HEK293 (cell line): Measurements from ENCODE around the gene SLC9A9.

Source experiments
- CTCF ChIA-PET: fragments of 350-600 bp; formaldehyde crosslinking; extraction: SDS; loops from one replicate; lab custom pipeline; 2021; ENCODE audit warnings: antibody characterized with exemption; lab: Yijun Ruan, JAX
- POLR2A ChIA-PET: fragments of 300-600 bp; formaldehyde crosslinking; extraction: SDS; loops from one replicate; lab custom pipeline; 2020; ENCODE audit warnings: antibody characterized with exemption, inconsistent platforms; lab: Yijun Ruan, JAX
- H3K27ac ChIP-seq: fragments of 200-500 bp; sonication (Bioruptor generic); 2 replicates; pipeline ENCODE4 v1.5.1; 2014; ENCODE audit warnings: low read depth, low read length, control low read depth, inconsistent platforms; ENCODE audit errors: extremely low read depth
- H3K36me3 ChIP-seq, 2 experiments: fragments of 200-500 bp in 1 of 2; sonication (Bioruptor generic) in 1 of 2; 1 replicate in 1 of 2; 2 replicates in 1 of 2; pipeline ENCODE4 v1.5.1; 2014 to 2017; ENCODE audit warnings: inconsistent platforms in 2 of 2, low read length in 2 of 2; ENCODE audit not compliant: control insufficient read depth in 2 of 2, insufficient read depth in 1 of 2
- H3K4me1 ChIP-seq: fragments of 200-500 bp; sonication (Bioruptor generic); 2 replicates; pipeline ENCODE4 v1.5.1; 2014; ENCODE audit warnings: mild to moderate bottlenecking, low read length, inconsistent platforms; ENCODE audit not compliant: control insufficient read depth, insufficient read depth
- H3K4me3 ChIP-seq: 2 replicates; pipeline ENCODE4 v1.5.1; 2011; ENCODE audit warnings: low read depth, mild to moderate bottlenecking, control low read depth, low read length, moderate library complexity
- H3K9me3 ChIP-seq: fragments of 200-500 bp; sonication (Bioruptor generic); 2 replicates; pipeline ENCODE4 v1.5.1; 2014; ENCODE audit warnings: low read depth, low read length, inconsistent platforms; ENCODE audit not compliant: control insufficient read depth, insufficient read depth
- KLF8 ChIP-seq: fragments of 450-650 bp; formaldehyde crosslinking; IDR thresholded peaks from 2 replicates; pipeline ENCODE4 v1.5.1; 2016; ENCODE audit warnings: missing biosample characterization, missing genetic modification characterization
- MZF1 ChIP-seq: fragments of 450-650 bp; formaldehyde crosslinking; IDR thresholded peaks from 2 replicates; pipeline ENCODE4 v1.5.1; 2017; ENCODE audit warnings: missing biosample characterization, missing genetic modification characterization, borderline replicate concordance
- OVOL3 ChIP-seq: fragments of 450-650 bp; formaldehyde crosslinking; IDR thresholded peaks from 2 replicates; pipeline ENCODE4 v1.5.1; 2016; ENCODE audit warnings: missing biosample characterization, missing genetic modification characterization
- PRDM1 ChIP-seq: fragments of 450-650 bp; formaldehyde crosslinking; IDR thresholded peaks from 2 replicates; pipeline ENCODE4; 2016; ENCODE audit warnings: missing biosample characterization, missing genetic modification characterization
- SCRT1 ChIP-seq: fragments of 450-650 bp; formaldehyde crosslinking; IDR thresholded peaks from 2 replicates; pipeline ENCODE4 v1.5.1; 2016; ENCODE audit warnings: missing biosample characterization, missing genetic modification characterization, borderline replicate concordance
- SP7 ChIP-seq: fragments of 450-650 bp; formaldehyde crosslinking; IDR thresholded peaks from 2 replicates; pipeline ENCODE4 v1.5.1; 2016; ENCODE audit warnings: missing biosample characterization, missing genetic modification characterization
- ZNF146 ChIP-seq: fragments of 450-650 bp; formaldehyde crosslinking; IDR thresholded peaks from 2 replicates; pipeline ENCODE4 v1.5.1; 2016; ENCODE audit warnings: missing biosample characterization, missing genetic modification characterization
- ZNF16 ChIP-seq: fragments of 450-650 bp; formaldehyde crosslinking; IDR thresholded peaks from 2 replicates; pipeline ENCODE4 v1.5.1; 2016; ENCODE audit warnings: low read depth, missing biosample characterization, missing genetic modification characterization
- ZNF19 ChIP-seq: fragments of 450-650 bp; formaldehyde crosslinking; IDR thresholded peaks from 2 replicates; pipeline ENCODE4; 2016; ENCODE audit warnings: missing biosample characterization, missing genetic modification characterization, low read depth
- ZNF223 ChIP-seq: fragments of 450-650 bp; formaldehyde crosslinking; IDR thresholded peaks from 2 replicates; pipeline ENCODE4 v1.5.1; 2016; ENCODE audit warnings: missing biosample characterization, missing genetic modification characterization
- ZNF23 ChIP-seq: fragments of 450-650 bp; formaldehyde crosslinking; IDR thresholded peaks from 2 replicates; pipeline ENCODE4 v1.5.1; 2016; ENCODE audit warnings: missing biosample characterization, missing genetic modification characterization, borderline replicate concordance
- ZNF239 ChIP-seq: fragments of 450-650 bp; formaldehyde crosslinking; IDR thresholded peaks from 2 replicates; pipeline ENCODE4 v1.5.1; 2016; ENCODE audit warnings: missing biosample characterization, missing genetic modification characterization
- ZNF350 ChIP-seq: fragments of 450-650 bp; formaldehyde crosslinking; IDR thresholded peaks from 2 replicates; pipeline ENCODE4 v1.5.0; 2017; ENCODE audit warnings: missing biosample characterization, mild to moderate bottlenecking, missing genetic modification characterization
- ZNF558 ChIP-seq: fragments of 450-650 bp; formaldehyde crosslinking; IDR thresholded peaks from 2 replicates; pipeline ENCODE4 v1.5.1; 2016; ENCODE audit warnings: missing biosample characterization, missing genetic modification characterization
- ZNF600 ChIP-seq: fragments of 450-650 bp; formaldehyde crosslinking; IDR thresholded peaks from 2 replicates; pipeline ENCODE4 v1.5.1; 2016; ENCODE audit warnings: missing biosample characterization, missing genetic modification characterization
- ZNF76 ChIP-seq: fragments of 450-650 bp; formaldehyde crosslinking; IDR thresholded peaks from 2 replicates; pipeline ENCODE4; 2016; ENCODE audit warnings: low read depth, missing biosample characterization, missing genetic modification characterization, borderline replicate concordance
- TF ChIP-seq, protein P1 (sequence below): fragments of 450-650 bp; IDR thresholded peaks from 2 replicates; pipeline ENCODE4 v1.5.1; 2018; ENCODE audit warnings: missing biosample characterization, mild to moderate bottlenecking, missing genetic modification characterization
- TF ChIP-seq, protein P2 (sequence below): fragments of 450-650 bp; formaldehyde crosslinking; optimal IDR thresholded peaks from 2 replicates; pipeline ENCODE3; 2016; ENCODE audit warnings: missing biosample characterization, mild to moderate bottlenecking, missing genetic modification characterization
- TF ChIP-seq, protein P3 (sequence below): fragments of 450-650 bp; formaldehyde crosslinking; IDR thresholded peaks from 2 replicates; pipeline ENCODE4; 2016; ENCODE audit warnings: missing biosample characterization, missing genetic modification characterization

The SLC9A9 gene

DNA sequence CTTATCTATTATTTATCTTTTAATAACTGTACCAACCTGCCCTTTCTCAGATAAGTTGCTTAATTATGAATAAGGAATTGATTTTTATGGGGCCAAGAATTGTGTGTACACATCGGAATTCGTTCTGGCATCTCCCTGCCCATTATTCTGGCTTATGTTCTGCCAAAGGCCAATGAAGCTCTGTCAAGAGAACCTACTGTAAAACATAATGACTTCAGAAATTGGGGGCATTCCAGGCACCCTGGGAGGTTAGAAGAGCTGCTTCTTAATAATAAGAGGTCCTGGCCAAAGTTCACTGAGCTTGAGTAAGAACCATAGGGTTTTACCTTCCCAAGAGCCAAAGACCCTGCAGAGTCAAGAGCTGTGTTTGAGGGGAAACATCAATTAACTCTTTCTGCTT, 261.7 kb downstream of the SLC9A9 start (continued):
- TF ChIP-seq, protein P1, sequence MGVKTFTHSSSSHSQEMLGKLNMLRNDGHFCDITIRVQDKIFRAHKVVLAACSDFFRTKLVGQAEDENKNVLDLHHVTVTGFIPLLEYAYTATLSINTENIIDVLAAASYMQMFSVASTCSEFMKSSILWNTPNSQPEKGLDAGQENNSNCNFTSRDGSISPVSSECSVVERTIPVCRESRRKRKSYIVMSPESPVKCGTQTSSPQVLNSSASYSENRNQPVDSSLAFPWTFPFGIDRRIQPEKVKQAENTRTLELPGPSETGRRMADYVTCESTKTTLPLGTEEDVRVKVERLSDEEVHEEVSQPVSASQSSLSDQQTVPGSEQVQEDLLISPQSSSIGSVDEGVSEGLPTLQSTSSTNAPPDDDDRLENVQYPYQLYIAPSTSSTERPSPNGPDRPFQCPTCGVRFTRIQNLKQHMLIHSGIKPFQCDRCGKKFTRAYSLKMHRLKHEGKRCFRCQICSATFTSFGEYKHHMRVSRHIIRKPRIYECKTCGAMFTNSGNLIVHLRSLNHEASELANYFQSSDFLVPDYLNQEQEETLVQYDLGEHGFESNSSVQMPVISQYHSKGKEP (tag by site-specific recombination) = no peak
- TF ChIP-seq, protein P2, sequence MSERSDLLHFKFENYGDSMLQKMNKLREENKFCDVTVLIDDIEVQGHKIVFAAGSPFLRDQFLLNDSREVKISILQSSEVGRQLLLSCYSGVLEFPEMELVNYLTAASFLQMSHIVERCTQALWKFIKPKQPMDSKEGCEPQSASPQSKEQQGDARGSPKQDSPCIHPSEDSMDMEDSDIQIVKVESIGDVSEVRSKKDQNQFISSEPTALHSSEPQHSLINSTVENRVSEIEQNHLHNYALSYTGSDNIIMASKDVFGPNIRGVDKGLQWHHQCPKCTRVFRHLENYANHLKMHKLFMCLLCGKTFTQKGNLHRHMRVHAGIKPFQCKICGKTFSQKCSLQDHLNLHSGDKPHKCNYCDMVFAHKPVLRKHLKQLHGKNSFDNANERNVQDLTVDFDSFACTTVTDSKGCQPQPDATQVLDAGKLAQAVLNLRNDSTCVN (tag by site-specific recombination) = no peak
- TF ChIP-seq ZNF223 (tag by site-specific recombination) = no peak

DNA sequence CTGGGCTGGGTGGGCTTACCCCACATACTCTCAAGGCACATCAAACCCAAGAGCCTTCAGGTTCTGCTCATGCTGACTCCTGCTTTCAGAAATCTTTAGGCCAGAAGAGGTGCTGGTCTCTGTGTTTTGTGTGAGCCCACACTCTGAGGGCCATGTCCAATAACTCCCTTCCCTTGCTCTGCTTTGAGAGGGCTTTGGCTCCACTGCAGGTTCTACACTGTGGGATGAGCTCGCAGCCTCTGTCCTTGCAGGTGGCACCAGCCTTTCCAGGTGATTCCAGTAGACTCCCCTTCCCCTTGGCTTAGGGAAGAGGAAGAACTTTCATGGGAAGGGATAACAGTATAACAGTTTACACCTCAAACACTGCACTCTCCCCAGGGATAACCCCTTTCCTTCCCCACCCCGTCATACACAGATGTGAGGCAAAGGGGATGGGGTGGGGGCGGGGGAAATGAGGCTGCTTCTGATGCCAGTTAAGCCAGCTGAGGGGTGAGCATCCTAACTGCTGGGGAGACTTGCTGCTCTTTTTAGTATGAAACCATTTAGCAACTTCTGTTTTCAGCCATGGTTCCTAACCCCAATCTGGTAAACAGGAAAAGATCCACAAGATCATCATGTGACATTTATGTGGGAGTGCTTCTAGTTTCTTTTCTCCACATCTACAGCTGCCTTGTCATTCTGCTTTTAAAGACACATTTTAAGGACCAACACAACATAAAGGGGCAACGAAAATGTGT, 262.4 kb downstream of the SLC9A9 start:
- H3K4me3 ChIP-seq = no peak overlapping the region
- no peaks in the 10 kb centered on the region for H3K4me1 ChIP-seq
- no peaks in the 10 kb centered on the region for H3K9me3 ChIP-seq
- CTCF ChIA-PET = no interaction called here
- POLR2A ChIA-PET = no interaction called here
- no peak for TF ChIP-seq ZNF558
- TF ChIP-seq ZNF223 (tag by site-specific recombination) = no peak
- TF ChIP-seq ZNF350 (tag by site-specific recombination) = no peak
- TF ChIP-seq OVOL3 = no peak
- no peak for TF ChIP-seq ZNF23 (tag by site-specific recombination)
- TF ChIP-seq PRDM1 = no peak
- H3K36me3 ChIP-seq = no peaks in the 10 kb centered on the region
- H3K27ac ChIP-seq = no peak overlapping the region

DNA sequence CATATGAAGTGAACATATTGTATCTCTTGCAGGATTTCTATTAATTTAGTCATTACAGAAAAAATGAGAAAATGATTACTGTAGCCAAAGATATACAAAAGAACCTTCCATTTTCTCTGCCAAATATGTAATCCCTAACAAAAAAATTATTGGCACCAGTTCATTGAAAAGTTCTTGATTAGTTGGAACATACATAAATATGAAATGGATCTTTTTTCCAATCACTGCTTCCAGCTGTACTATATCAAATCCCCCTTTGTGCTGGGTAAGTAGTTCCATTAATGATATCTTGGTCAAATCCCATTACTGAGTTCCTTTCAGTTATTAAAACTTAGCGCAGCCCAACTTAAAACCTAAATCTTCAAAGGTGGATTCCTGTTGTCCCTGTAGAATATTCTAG, 263.8 kb downstream of the SLC9A9 start:
- POLR2A ChIA-PET = no interaction called here
- CTCF ChIA-PET = no interaction called here
- no peak overlapping the region for H3K27ac ChIP-seq
- TF ChIP-seq ZNF19 (tag by site-specific recombination) (no peak), ZNF239 (no peak), ZNF600 (tag by site-specific recombination) (no peak), ZNF76 (tag by site-specific recombination) (no peak), ZNF16 (no peak), SP7 (tag by site-specific recombination) (no peak), ZNF146 (tag by site-specific recombination) (no peak), KLF8 (tag by site-specific recombination) (no peak), MZF1 (tag by site-specific recombination) (no peak), SCRT1 (tag by site-specific recombination) (no peak)
- TF ChIP-seq, protein P3, sequence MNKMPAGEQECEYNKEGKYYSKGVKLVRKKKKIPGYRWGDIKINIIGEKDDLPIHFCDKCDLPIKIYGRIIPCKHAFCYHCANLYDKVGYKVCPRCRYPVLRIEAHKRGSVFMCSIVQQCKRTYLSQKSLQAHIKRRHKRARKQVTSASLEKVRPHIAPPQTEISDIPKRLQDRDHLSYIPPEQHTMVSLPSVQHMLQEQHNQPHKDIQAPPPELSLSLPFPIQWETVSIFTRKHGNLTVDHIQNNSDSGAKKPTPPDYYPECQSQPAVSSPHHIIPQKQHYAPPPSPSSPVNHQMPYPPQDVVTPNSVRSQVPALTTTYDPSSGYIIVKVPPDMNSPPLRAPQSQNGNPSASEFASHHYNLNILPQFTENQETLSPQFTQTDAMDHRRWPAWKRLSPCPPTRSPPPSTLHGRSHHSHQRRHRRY = no peak
- no peak overlapping the region for H3K4me3 ChIP-seq
- H3K9me3 ChIP-seq = no peaks in the 10 kb centered on the region
- H3K4me1 ChIP-seq = no peaks in the 10 kb centered on the region
- no peaks in the 10 kb centered on the region for H3K36me3 ChIP-seq
